Bronchial epithelial cell (primary cell): ENCODE results near the gene CC2D2B. TPM values are rescaled to one million over a fixed set of nuclear protein-coding genes. Genes with fewer than 3 reads are reported as not detected.

Source experiments
- DNase-seq: peaks from one replicate; pipeline ENCODE4 v3.0.0-alpha.2; 2010; ENCODE audit warnings: low read depth
- FAIRE-seq: peaks from 2 replicates; lab custom pipeline; 2011; peaks lifted over from hg19 to GRCh38; lab: Jason Lieb, UNC
- H3K27me3 ChIP-seq: 2 replicates; pipeline ENCODE4 v1.5.1; 2011; ENCODE audit warnings: low read length; ENCODE audit not compliant: control insufficient read depth, insufficient read depth
- H3K36me3 ChIP-seq: 2 replicates; pipeline ENCODE4 v1.5.1; 2011; ENCODE audit warnings: low read length; ENCODE audit not compliant: control insufficient read depth, insufficient read depth
- H3K4me3 ChIP-seq: 2 replicates; pipeline ENCODE4 v1.5.1; 2011; ENCODE audit warnings: mild to moderate bottlenecking, low read depth, low read length, control low read depth
- total RNA-seq: library from RNA; depleted of rRNA; stranded (reverse); fragments of >200 nt; gene quantifications from 2 replicates; pipeline ENCODE4 v1.2.1, GENCODE V29; 2014
- TF ChIP-seq, protein P1 (sequence below): IDR thresholded peaks from 2 replicates; pipeline ENCODE4 v1.5.1; 2011; ENCODE audit warnings: mild to moderate bottlenecking, moderate library complexity, low read length, control low read depth, inconsistent platforms; ENCODE audit not compliant: insufficient read depth, severe bottlenecking

The CC2D2B gene
- total RNA-seq, 1 donor from 2014 or later, result not detected

GRCh38 chr10:95998255-95998784 lies 90.5 kb downstream of the CC2D2B start:
- H3K27me3 ChIP-seq, result no peaks in the 10 kb centered on the region
- H3K36me3 ChIP-seq, result no peaks in the 10 kb centered on the region
- FAIRE-seq (no peak), DNase-seq (no peak)
- TF ChIP-seq, protein P1, sequence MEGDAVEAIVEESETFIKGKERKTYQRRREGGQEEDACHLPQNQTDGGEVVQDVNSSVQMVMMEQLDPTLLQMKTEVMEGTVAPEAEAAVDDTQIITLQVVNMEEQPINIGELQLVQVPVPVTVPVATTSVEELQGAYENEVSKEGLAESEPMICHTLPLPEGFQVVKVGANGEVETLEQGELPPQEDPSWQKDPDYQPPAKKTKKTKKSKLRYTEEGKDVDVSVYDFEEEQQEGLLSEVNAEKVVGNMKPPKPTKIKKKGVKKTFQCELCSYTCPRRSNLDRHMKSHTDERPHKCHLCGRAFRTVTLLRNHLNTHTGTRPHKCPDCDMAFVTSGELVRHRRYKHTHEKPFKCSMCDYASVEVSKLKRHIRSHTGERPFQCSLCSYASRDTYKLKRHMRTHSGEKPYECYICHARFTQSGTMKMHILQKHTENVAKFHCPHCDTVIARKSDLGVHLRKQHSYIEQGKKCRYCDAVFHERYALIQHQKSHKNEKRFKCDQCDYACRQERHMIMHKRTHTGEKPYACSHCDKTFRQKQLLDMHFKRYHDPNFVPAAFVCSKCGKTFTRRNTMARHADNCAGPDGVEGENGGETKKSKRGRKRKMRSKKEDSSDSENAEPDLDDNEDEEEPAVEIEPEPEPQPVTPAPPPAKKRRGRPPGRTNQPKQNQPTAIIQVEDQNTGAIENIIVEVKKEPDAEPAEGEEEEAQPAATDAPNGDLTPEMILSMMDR, result no peak
- H3K4me3 ChIP-seq, result no peak overlapping the region

DNA sequence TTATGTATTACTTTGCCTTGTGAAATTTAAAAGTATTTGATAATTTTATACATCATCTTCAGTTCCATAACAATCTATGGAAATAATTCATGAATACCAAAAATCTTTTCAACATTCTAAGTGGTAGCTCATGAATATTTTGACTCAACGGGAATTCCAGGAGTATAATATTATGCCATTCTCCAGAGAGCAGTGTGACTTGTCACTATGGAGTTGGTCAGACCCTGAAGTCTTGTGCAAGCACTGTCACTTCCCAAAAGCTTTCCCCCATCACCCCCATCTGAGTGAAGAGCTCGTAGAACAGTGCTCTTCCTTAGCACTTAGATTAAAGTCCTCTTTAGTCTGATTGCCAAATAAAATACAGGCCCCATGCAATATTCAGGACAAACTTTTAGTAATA lies 106.2 kb downstream of the CC2D2B start:
- DNase-seq (no peak), FAIRE-seq (no peak)
- Histone ChIP-seq H3K4me3 (no peak overlapping the region), H3K36me3 (no peaks in the 10 kb centered on the region), H3K27me3 (no peaks in the 10 kb centered on the region)
- TF ChIP-seq, protein P1, result no peak

DNA sequence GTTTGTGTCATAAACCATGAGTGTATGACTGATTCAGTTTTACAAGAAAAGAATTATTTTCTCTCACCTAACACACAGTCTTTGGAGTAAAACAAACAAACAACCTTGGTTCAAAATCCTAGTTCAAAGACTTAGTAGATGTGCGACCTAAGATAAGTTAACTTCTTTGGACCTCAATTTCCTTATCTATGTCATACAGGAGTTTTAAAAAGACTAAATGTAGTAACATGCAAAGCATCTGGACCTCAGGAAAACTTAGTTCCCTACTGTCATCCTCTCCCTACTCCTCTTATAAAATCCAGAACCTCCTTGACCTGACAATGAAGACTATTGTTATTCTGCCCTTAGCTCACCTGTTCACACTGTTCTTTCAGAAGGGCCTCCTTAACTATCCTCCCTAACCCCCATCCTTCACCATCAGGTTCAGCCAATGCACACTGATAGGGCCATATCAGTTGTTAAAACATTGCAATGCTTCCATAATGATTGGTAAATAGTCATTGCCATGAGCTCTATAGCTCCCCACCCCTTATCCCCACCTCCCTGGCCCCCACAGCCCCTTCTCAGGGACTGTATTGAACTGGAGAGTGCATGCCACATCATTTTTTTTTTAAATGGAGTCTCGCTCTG lies 106.8 kb downstream of the CC2D2B start:
- Histone ChIP-seq H3K4me3 (no peak overlapping the region), H3K36me3 (no peaks in the 10 kb centered on the region), H3K27me3 (no peaks in the 10 kb centered on the region)
- TF ChIP-seq, protein P1, result no peak
- DNase-seq (no peak), FAIRE-seq (no peak)

- no peak overlapping the region for H3K4me3 ChIP-seq
- no peaks in the 10 kb centered on the region for H3K36me3 ChIP-seq
- TF ChIP-seq, protein P1, result peak; percentile 61
- no peaks in the 10 kb centered on the region for H3K27me3 ChIP-seq
- FAIRE-seq (no peak), DNase-seq (peak; percentile 68)
Observed at GRCh38 chr10:96017191-96017687, 109.5 kb downstream of the CC2D2B start.

- DNase-seq (no peak), FAIRE-seq (no peak)
- H3K4me3 ChIP-seq, result no peak overlapping the region
- no peaks in the 10 kb centered on the region for H3K36me3 ChIP-seq
- H3K27me3 ChIP-seq, result no peaks in the 10 kb centered on the region
- TF ChIP-seq, protein P1, result no peak
Observed at GRCh38 chr10:96021332-96021731, 113.6 kb downstream of the CC2D2B start.
